ENCODE measurements around the gene CYP4F3. TPM values are rescaled to one million over a fixed set of nuclear protein-coding genes. Genes with fewer than 3 reads are reported as not detected.

CYP4F3 gene
- total RNA-seq, 4 donors from 2014 or later = 0.33 to 0.94 TPM; not detected in 2

DNA sequence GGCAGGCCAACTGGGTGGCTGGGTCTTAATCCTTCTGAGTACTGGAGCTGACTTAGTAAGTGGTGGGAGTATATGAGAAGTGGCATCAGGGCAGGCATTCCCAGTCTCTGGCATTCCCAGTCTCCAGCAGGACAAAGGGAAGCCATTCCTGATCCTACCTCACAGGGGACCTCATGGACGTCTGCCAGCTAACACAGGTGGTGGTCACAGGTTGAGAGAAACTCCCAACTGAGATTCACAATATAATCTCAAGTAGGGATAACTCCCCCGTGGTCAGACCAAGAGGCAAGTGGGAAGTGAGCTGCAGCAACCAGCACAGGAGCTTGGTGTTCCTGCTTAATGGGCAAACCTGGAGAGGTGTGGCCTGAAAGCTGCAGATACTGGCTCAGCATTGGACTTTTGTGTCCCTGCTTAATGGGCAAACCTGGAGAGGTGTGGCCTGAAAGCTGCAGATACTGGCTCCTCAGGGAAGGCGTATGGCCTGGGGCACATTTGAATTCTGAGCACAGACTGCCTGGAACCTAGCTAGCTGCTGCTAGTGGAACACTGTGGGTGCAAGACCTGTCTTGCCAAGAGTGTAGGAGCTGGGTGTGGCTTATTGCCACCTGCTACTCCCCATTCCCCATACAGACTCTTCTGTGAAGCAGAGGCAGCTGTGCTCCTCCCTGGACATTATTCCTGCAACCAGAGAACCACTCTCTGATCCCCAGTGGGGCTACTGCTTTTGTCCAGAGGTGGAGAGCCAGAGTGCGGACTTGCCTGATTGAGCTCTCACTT, 61.2 kb downstream of the CYP4F3 start:
- TF ChIP-seq, protein P1, sequence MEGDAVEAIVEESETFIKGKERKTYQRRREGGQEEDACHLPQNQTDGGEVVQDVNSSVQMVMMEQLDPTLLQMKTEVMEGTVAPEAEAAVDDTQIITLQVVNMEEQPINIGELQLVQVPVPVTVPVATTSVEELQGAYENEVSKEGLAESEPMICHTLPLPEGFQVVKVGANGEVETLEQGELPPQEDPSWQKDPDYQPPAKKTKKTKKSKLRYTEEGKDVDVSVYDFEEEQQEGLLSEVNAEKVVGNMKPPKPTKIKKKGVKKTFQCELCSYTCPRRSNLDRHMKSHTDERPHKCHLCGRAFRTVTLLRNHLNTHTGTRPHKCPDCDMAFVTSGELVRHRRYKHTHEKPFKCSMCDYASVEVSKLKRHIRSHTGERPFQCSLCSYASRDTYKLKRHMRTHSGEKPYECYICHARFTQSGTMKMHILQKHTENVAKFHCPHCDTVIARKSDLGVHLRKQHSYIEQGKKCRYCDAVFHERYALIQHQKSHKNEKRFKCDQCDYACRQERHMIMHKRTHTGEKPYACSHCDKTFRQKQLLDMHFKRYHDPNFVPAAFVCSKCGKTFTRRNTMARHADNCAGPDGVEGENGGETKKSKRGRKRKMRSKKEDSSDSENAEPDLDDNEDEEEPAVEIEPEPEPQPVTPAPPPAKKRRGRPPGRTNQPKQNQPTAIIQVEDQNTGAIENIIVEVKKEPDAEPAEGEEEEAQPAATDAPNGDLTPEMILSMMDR (IDR thresholded peaks at IDR 0.05; ENCODE audit: low read depth) = no peak

DNA sequence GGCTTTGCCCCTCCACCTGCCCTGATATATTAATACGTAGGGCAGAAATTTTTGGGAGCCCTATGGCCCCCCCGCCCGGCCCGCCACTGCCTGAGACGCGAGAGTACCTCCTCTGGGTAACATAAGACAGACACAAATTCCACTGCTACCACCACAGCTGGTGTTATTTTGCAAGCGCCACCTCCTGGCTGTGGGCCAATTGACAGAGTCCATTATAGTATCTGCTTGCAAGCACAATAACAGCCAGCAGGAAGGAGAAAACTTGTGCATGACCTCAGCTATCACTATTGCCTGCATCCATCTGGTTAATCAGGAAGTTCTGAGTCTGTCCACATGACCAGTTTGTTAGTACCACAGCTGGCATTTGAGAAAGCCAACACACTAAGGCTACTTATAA, 61.8 kb downstream of the CYP4F3 start:
- TF ChIP-seq, protein P1 (IDR thresholded peaks at IDR 0.05; ENCODE audit: low read depth) = no peak

Small RNA genes within 50 kb of the gene (small RNA-seq; reads per million reads assigned to genes)
- gene AD000091.1 = not detected

Other genes starting within 250 kb of the CYP4F3 start
- 100 to 1,000 TPM in 1 of 4 donors, 10 to 100 TPM in 3; 56.3 to 188 (median 80.9) TPM for gene AKAP8L, start 221.9 kb upstream of the CYP4F3 start, total RNA-seq
- 10 to 100 TPM; 14.8 to 48.2 (median 20.0) TPM for gene WIZ, start 190.9 kb upstream of the CYP4F3 start, total RNA-seq
- 1 to 10 TPM in 2 of 4 donors, under 1 TPM in 2; 0.33 to 7.0 (median 2.0) TPM for gene RASAL3, start 176.4 kb upstream of the CYP4F3 start, total RNA-seq
- not detected for gene PGLYRP2, start 161.4 kb upstream of the CYP4F3 start, total RNA-seq
- 1 to 10 TPM in 2 of 4 donors, under 1 TPM in 2; 0.33 to 5.9 (median 1.2) TPM for gene CYP4F22, start 132.4 kb upstream of the CYP4F3 start, total RNA-seq
- not detected for gene CYP4F8, start 25.7 kb upstream of the CYP4F3 start, total RNA-seq
- 10 to 100 TPM in 3 of 4 donors, 1 to 10 TPM in 1; 5.5 to 21.9 (median 19.1) TPM for gene CYP4F12, start 32.2 kb downstream of the CYP4F3 start, total RNA-seq
- gene OR10H2, start 87.1 kb downstream of the CYP4F3 start, total RNA-seq = not detected
- not detected for gene OR10H3, start 97.1 kb downstream of the CYP4F3 start, total RNA-seq
- not detected for gene OR10H5, start 146.8 kb downstream of the CYP4F3 start, total RNA-seq
- not detected for gene OR10H1, start 174.8 kb downstream of the CYP4F3 start, total RNA-seq

Measured in subcutaneous adipose tissue (tissue), 4 donors.